Muscle of leg (tissue), 11 donors: ENCODE results near the gene DOCK2. TPM values are rescaled to one million over a fixed set of nuclear protein-coding genes. Genes with fewer than 3 reads are reported as not detected.

Experiments used
- DNase-seq: peaks from one replicate; pipeline ENCODE4 v3.0.0; 2013
- H3K27ac ChIP-seq: one replicate; pipeline ENCODE4 v1.5.1; 2013; ENCODE audit warnings: mild to moderate bottlenecking, low read length, control low read depth
- H3K27me3 ChIP-seq: one replicate; pipeline ENCODE4 v1.6.1; 2013; ENCODE audit warnings: low read length; ENCODE audit not compliant: control insufficient read depth, insufficient read depth
- H3K36me3 ChIP-seq: one replicate; pipeline ENCODE4 v1.6.1; 2013; ENCODE audit warnings: low read length; ENCODE audit not compliant: control insufficient read depth, insufficient read depth
- H3K4me1 ChIP-seq: one replicate; pipeline ENCODE4 v1.6.1; 2013; ENCODE audit warnings: low read length; ENCODE audit not compliant: control insufficient read depth, insufficient read depth
- H3K4me3 ChIP-seq: one replicate; pipeline ENCODE4 v1.5.1; 2013; ENCODE audit warnings: low read length, control low read depth
- H3K9me3 ChIP-seq: replicated peaks from 2 replicates; pipeline ENCODE4 v1.6.1; 2013; ENCODE audit warnings: low read depth, low read length; ENCODE audit not compliant: control insufficient read depth
- WGBS: methylation state at CpG from one replicate; pipeline ENCODE4 v1.1.5; 2013; ENCODE audit warnings: missing lambda C conversion rate; ENCODE audit not compliant: insufficient coverage; 5-methylcytosine and 5-hydroxymethylcytosine counted together
- polyA plus RNA-seq, 8 donors: library from polyadenylated mRNA; unstranded; fragments of 120-200 nt; gene quantifications; one replicate each; pipeline versions ENCODE4 v1.2.1 to v1.2.3, GENCODE V29; 2013; ENCODE audit warnings: inconsistent platforms in 1 of 8, low replicate concordance in 1 of 8; ENCODE audit not compliant: insufficient read length in 8 of 8, insufficient read depth in 1 of 8
- total RNA-seq: library from RNA; stranded (reverse); fragments of 120-200 nt; gene quantifications from one replicate; pipeline ENCODE4 v1.2.4, GENCODE V29; 2013

DOCK2 gene
- total and polyA plus RNA-seq, 9 donors = 3.4 to 4.5 (median 3.8) TPM

GRCh38 chr5:169809281-169809680, 172.2 kb downstream of the DOCK2 start:
- Histone ChIP-seq H3K9me3 (no peaks in the 10 kb centered on the region), H3K27me3 (peaks cover 2% of the 10 kb centered on the region), H3K36me3 (no peaks in the 10 kb centered on the region), H3K27ac (no peak overlapping the region), H3K4me3 (no peak overlapping the region), H3K4me1 (peaks cover 3% of the 10 kb centered on the region)
- 0% methylated on average over 1 of the region's 5 CpGs for whole genome bisulfite sequencing
- no peak for DNase-seq

GRCh38 chr5:169810524-169810923, 173.4 kb downstream of the DOCK2 start:
- DNase-seq = no peak
- Histone ChIP-seq H3K4me3 (no peak overlapping the region), H3K9me3 (no peaks in the 10 kb centered on the region), H3K27ac (no peak overlapping the region), H3K27me3 (peaks cover 2% of the 10 kb centered on the region), H3K36me3 (no peaks in the 10 kb centered on the region), H3K4me1 (peaks cover 3% of the 10 kb centered on the region)
- WGBS = 100% methylated on average over 3 of the region's 5 CpGs

- no peak for DNase-seq
- no peaks in the 10 kb centered on the region for H3K9me3 ChIP-seq
- H3K4me3 ChIP-seq = no peak overlapping the region
- peaks cover 2% of the 10 kb centered on the region for H3K27me3 ChIP-seq
- WGBS = 74% methylated on average over 4 of the region's 5 CpGs
- no peak overlapping the region for H3K27ac ChIP-seq
- peaks cover 3% of the 10 kb centered on the region for H3K4me1 ChIP-seq
- H3K36me3 ChIP-seq = no peaks in the 10 kb centered on the region
These were observed 173.9 kb downstream of the DOCK2 start for GRCh38 chr5:169811023-169811422.

GRCh38 chr5:169811680-169812079, 174.6 kb downstream of the DOCK2 start:
- Histone ChIP-seq H3K9me3 (no peaks in the 10 kb centered on the region), H3K27me3 (peaks cover 2% of the 10 kb centered on the region), H3K36me3 (no peaks in the 10 kb centered on the region), H3K4me1 (peaks cover 3% of the 10 kb centered on the region), H3K27ac (no peak overlapping the region), H3K4me3 (no peak overlapping the region)
- 66% methylated on average over 3 of the region's 5 CpGs for WGBS
- DNase-seq = no peak

DNA sequence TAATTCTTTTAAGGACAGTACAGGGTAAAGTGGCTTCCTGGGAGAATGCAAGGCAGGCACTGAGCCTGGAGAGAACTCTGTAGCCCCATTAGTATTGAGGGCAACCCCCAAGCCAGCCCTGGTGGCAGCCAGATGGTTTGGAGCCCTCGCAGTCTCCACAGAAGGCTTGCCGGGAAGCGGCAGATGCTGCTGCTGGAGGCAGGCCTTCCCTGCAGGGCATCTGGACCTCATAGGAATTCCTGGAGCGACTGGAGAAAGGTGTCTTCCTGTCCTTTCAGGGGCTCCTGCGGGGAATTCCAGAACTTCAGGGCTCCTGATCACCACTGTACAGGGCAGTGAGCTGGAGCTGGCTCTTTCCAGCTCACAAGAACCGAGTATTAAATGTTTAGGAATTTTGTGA, 175.7 kb downstream of the DOCK2 start:
- no peak overlapping the region for H3K27ac ChIP-seq
- peaks cover 3% of the 10 kb centered on the region for H3K4me1 ChIP-seq
- H3K36me3 ChIP-seq = no peaks in the 10 kb centered on the region
- no peak for DNase-seq
- H3K4me3 ChIP-seq = no peak overlapping the region
- 50% methylated on average over 4 of the region's 6 CpGs for WGBS
- H3K9me3 ChIP-seq = no peaks in the 10 kb centered on the region
- peaks cover 2% of the 10 kb centered on the region for H3K27me3 ChIP-seq

- Histone ChIP-seq H3K27ac (no peak overlapping the region), H3K9me3 (no peaks in the 10 kb centered on the region), H3K4me3 (no peak overlapping the region), H3K27me3 (peaks cover 2% of the 10 kb centered on the region), H3K36me3 (no peaks in the 10 kb centered on the region), H3K4me1 (peaks cover 3% of the 10 kb centered on the region)
- no CpG with 5 or more reads among the region's 3 CpGs for WGBS
- no peak for DNase-seq
These were observed 177.0 kb downstream of the DOCK2 start for GRCh38 chr5:169814045-169814444.

DNA sequence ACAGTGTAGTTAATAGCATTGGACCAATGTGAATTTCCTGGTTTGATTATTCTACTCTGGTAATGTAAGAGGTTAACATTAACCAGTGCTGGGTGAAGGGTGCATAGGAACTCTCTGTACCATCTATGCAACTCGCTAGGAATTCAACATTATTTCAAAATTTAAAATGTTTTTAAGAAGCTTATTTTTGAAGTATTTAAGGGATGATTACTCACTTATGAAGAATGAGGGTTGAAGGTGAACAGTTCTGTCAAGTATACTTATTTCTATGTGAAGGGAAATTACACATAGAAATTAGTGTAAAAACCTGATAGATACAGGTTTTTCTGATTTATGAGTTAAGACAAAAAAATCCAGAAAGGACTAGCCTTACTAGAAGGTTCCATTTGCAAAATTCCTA, 177.4 kb downstream of the DOCK2 start:
- no peak for DNase-seq
- Histone ChIP-seq H3K27me3 (peaks cover 2% of the 10 kb centered on the region), H3K27ac (no peak overlapping the region), H3K9me3 (no peaks in the 10 kb centered on the region), H3K4me3 (no peak overlapping the region), H3K36me3 (no peaks in the 10 kb centered on the region), H3K4me1 (peaks cover 3% of the 10 kb centered on the region)
- no CpG with 5 or more reads among the region's 1 CpG for WGBS

DNA sequence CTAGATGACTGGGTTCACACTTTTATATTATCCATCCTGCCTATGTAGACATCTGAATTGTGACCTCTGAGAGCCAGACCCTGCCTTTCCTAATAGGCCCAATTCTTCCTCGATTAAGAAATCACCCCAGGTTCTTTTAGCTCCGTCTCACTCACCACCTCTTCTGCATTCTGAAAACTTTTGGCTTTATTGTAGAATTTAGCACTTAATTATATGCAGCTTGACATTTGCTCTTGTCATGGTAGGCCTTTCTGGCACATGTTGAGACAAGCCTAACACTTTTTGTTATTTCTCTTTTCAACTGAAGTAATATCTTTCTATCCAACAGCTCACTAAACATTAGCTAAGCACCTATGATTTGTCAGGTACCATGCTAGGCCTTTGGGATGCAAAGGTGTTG, 180.0 kb downstream of the DOCK2 start:
- no peaks in the 10 kb centered on the region for H3K36me3 ChIP-seq
- DNase-seq = no peak
- WGBS = no CpG with 5 or more reads among the region's 2 CpGs
- H3K27ac ChIP-seq = no peak overlapping the region
- no peaks in the 10 kb centered on the region for H3K9me3 ChIP-seq
- no peak overlapping the region for H3K4me3 ChIP-seq
- H3K4me1 ChIP-seq = no peaks in the 10 kb centered on the region
- H3K27me3 ChIP-seq = peaks cover 2% of the 10 kb centered on the region

GRCh38 chr5:169826618-169827017, 189.5 kb downstream of the DOCK2 start:
- no peak overlapping the region for H3K27ac ChIP-seq
- no peak for DNase-seq
- no peaks in the 10 kb centered on the region for H3K36me3 ChIP-seq
- no peaks in the 10 kb centered on the region for H3K4me1 ChIP-seq
- no peaks in the 10 kb centered on the region for H3K9me3 ChIP-seq
- H3K4me3 ChIP-seq = no peak overlapping the region
- no peaks in the 10 kb centered on the region for H3K27me3 ChIP-seq
- WGBS = 67% methylated on average over 1 of the region's 5 CpGs

GRCh38 chr5:169827769-169828168, 190.7 kb downstream of the DOCK2 start:
- WGBS = no CpG with 5 or more reads among the region's 3 CpGs
- no peak for DNase-seq
- Histone ChIP-seq H3K27me3 (no peaks in the 10 kb centered on the region), H3K36me3 (no peaks in the 10 kb centered on the region), H3K4me1 (no peaks in the 10 kb centered on the region), H3K9me3 (no peaks in the 10 kb centered on the region), H3K4me3 (no peak overlapping the region), H3K27ac (no peak overlapping the region)

- Histone ChIP-seq H3K27ac (no peak overlapping the region), H3K4me3 (no peak overlapping the region), H3K27me3 (no peaks in the 10 kb centered on the region), H3K36me3 (no peaks in the 10 kb centered on the region), H3K4me1 (no peaks in the 10 kb centered on the region), H3K9me3 (no peaks in the 10 kb centered on the region)
- WGBS = 83% methylated on average over 1 of the region's 4 CpGs
- no peak for DNase-seq
These were observed 191.3 kb downstream of the DOCK2 start for GRCh38 chr5:169828385-169828784.
